Bladder microvascular endothelial cell (primary cell): Measurements from ENCODE around the gene CCDC87. TPM values are rescaled to one million over a fixed set of nuclear protein-coding genes. Genes with fewer than 3 reads are reported as not detected.

ENCODE experiments used
- total RNA-seq: library from RNA; depleted of rRNA; stranded (reverse); fragments of >200 nt; gene quantifications from 2 replicates; pipeline ENCODE4 v1.2.3, GENCODE V29; 2014

CCDC87 gene, protein sequence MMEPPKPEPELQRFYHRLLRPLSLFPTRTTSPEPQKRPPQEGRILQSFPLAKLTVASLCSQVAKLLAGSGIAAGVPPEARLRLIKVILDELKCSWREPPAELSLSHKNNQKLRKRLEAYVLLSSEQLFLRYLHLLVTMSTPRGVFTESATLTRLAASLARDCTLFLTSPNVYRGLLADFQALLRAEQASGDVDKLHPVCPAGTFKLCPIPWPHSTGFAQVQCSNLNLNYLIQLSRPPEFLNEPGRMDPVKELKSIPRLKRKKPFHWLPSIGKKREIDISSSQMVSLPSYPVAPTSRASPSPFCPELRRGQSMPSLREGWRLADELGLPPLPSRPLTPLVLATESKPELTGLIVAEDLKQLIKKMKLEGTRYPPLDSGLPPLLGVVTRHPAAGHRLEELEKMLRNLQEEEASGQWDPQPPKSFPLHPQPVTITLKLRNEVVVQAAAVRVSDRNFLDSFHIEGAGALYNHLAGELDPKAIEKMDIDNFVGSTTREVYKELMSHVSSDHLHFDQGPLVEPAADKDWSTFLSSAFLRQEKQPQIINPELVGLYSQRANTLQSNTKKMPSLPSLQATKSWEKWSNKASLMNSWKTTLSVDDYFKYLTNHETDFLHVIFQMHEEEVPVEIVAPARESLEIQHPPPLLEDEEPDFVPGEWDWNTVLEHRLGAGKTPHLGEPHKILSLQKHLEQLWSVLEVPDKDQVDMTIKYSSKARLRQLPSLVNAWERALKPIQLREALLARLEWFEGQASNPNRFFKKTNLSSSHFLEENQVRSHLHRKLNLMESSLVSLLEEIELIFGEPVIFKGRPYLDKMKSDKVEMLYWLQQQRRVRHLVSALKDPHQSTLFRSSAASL
- total RNA-seq: under 0.01 and 0.13 TPM in 2 replicates

DNA sequence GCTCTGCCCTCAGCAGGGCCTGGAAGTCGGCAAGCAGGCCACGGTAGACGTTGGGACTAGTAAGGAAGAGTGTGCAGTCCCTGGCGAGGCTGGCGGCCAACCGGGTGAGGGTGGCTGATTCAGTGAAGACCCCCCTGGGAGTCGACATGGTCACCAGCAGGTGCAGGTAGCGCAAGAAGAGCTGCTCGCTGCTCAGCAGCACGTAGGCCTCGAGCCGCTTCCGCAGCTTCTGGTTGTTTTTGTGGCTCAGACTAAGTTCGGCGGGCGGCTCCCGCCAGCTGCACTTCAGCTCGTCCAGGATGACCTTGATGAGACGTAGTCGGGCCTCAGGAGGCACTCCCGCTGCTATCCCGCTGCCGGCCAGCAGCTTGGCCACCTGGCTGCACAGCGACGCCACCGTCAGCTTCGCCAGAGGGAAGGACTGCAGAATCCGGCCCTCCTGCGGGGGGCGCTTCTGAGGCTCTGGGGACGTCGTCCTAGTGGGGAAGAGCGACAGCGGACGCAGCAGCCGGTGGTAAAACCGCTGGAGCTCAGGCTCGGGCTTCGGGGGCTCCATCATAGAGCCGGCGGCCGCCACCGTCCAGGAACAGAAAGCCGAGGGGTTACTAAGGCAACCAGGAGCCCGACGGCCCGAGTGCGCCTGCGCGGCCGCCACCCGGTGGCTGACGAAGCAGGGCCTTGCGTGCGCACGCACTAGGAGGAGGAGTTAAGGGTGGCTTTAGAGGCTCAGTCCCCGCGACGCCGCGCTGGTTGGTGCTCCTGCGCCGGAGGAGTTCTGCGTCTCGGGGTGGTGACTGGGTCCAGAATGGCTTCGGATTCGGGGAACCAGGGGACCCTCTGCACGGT is at the start of gene CCDC87, which contains the start of gene CCS:
CCDC87 (minus strand) TSS at position 607 of the 846 bp plus-strand sequence; CDS start at position 559, 48 bp downstream.
CCS (plus strand) TSS at position 729 of the 846 bp plus-strand sequence; CDS start at position 806, 77 bp downstream.

DNA sequence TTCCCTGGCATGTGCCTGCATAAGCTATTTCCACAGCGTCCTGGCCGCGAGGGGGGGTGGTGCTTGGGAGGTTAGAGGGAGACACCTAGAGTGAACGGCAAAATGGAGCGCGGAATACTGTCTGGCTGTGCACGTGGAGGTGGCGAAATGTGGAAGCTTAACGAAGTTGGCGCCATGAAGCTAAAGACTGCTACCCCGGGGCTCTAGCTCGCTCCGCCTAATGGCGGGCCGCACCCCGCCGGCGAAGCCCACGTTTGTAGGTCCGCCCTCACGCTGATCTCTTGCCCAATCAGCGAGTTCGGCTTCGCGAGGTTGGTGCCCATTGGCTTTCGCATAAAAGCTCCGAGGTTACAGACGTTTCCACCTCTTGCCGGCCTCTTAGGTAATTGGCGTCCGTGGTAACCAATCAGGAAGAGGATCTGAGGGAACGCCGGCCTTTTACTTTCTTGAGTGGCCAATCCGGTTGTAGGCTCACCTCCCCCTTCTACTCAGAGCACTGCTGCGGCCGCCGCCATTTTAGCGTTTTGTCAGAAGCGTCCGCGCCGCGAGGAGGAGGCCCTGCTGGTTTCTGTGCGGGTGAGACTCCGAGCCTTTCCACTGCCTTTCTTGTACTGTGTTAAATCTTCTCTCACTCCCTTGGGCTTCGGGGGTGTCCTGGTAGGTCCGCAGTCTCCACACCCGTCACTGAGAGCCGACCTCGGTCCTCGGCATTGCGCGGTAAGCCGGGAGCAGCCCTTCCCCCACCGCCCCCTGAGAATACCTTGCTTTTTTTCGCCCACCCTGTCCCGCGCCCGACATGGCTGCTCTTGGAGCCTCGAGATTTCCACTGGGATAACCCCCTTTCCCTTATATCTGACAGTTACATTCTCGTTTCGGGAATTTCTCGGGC is 45.6 kb upstream of the CCDC87 start, which contains the start of gene RBM4:
RBM4 (plus strand) TSS at position 527 of the 889 bp plus-strand sequence. CDS start 1,009 bp downstream, outside the sequence.

DNA sequence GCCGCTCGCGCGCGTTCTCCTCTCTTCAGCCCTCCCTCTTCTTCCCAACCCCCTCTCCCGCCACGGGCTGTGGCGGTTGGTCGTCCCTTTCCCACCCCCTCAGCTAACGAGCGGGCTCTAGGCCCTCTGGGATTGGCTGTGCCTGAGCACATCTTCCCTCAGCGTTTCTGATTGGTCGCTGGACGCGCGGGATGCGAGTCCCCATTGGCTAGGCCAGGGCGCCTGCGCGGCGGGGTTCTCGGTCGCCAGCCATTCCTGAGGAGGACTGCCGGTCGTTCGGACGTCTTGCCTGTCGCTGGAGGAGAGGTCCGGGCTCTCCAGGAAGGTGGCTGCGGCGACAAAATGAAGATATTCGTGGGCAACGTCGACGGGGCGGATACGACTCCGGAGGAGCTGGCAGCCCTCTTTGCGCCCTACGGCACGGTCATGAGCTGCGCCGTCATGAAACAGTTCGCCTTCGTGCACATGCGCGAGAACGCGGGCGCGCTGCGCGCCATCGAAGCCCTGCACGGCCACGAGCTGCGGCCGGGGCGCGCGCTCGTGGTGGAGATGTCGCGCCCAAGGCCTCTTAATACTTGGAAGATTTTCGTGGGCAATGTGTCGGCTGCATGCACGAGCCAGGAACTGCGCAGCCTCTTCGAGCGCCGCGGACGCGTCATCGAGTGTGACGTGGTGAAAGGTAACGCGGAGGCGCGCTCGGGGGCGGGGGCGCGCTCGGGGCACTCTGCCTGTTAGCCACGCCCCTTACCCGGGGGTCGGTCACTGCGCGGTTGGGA is 23.7 kb upstream of the CCDC87 start, which contains the start of gene RBM14:
RBM14 (plus strand) TSS at position 252 of the 776 bp plus-strand sequence; CDS start at position 343, 91 bp downstream.

DNA sequence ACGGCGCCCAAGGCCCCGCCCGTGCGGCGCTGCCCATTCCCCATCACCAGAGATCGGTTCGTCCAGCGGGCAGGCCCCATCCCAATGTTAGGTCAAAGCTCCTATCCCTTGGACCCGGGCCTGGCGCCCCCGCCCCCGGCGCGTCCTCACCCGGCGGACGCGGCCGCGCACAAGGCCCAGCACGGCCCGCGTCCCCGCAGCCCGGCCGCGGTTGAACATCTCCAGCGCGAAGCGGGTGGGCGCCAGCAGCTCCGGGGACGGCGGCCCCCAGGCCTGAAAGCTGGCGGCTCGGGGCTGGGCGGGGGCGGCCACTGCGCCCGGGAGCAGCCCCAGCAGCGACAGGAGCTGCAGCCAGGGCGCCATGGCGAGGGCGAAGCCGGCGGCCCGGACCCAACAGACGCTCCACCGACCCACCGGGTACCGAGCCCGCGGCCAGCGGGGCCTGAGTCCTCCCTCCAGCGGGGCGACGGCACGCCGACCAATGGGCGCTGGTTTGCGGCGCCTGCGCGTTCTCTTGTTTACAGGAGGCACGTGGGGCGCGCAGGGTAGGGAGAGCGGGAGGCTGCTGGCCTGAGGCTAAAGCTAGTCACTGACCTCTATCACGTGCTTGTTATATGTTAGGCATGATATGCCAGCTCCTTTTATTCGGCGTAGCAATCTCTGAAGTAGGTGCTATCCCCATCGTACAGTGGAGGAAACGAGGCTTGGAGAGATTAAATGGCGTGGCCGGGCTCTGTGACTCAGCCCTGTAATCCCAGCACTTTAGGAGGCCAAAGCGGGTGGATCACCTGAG is 24.5 kb downstream of the CCDC87 start, which contains the start of gene CTSF:
CTSF (minus strand) TSS at position 483 of the 793 bp plus-strand sequence; CDS start at position 363, 120 bp downstream.

DNA sequence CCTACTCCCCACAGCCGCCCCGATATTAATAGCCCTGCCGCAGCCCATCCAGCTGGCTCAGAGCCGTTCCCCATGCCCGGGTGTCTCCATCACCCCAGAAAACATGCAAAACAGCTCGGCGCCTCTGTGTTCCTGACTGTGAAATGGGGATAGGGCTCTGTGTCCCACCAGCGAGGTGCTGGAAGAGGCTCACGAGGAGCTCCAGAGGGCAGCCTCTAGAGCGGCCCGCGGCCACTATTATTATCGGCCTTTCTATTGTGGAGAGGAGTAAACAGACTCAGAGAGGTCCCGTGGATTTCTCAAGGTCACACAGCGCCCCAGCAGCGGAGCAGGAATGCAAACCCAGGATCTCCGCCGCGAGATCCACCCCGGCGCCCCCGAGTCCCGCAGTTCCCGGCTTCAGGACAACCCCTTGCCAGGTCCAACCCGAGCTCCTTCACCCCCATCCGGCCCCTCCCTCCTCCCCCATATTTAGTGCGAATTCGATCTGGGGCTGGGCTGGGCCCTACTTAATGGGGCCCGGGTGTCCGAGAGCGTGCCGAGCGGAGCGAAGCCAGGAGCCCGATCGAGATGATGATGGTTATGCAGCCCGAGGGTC is 46.4 kb downstream of the CCDC87 start, which contains the start of gene ACTN3:
ACTN3 (plus strand) TSS at position 536 of the 598 bp plus-strand sequence; CDS start at position 571, 35 bp downstream.

DNA sequence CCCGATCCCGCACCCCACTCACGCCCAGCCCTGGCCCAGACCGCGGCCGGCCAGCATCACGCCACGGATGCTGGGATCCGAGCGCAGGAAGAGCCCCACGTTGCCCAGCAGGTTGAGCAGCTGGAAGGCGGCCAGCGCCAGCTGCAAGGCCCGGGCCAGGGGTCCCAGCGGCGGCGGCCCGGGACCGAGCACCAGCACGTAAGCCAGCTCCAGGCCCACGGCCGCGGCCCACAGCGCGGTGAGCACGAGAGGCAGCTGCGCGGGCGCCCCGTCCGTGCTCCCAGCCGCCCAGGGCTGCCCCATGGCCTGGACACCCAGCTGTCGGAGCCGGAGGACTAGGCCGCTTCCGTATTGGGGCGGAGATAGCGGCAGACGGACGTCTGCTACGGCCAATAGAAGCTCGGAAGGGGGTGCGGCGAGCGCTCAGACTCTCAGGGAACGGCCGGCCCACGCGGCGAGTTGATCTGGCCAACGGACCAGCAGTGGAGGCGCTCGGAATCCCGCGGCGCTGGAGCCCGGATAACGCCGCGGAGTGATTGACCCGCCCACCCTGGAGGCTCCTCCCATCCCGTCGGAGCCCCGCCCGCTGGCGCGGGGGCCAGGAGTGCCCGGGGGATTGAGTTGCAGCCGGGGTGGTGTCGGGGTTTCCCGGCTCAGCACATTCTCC is 47.0 kb downstream of the CCDC87 start, which contains the start of gene ZDHHC24:
ZDHHC24 (minus strand) TSS at position 348 of the 667 bp plus-strand sequence; CDS start at position 303, 45 bp downstream.

Other genes with a start within 250 kb of the CCDC87 start
- 57.6 and 64.3 TPM in 2 replicates for gene BRMS1, start 248.0 kb downstream of the CCDC87 start, total RNA-seq
- gene B4GAT1, start 245.4 kb downstream of the CCDC87 start, total RNA-seq: 13.4 and 23.8 TPM in 2 replicates
- 0.16 and 1.3 TPM in 2 replicates for gene SLC29A2, start 221.3 kb downstream of the CCDC87 start, total RNA-seq
- not detected in 2 replicates for gene NPAS4, start 172.0 kb downstream of the CCDC87 start, total RNA-seq
- gene MRPL11, start 154.2 kb downstream of the CCDC87 start, total RNA-seq: 34.9 and 46.1 TPM in 2 replicates
- 2.4 and 5.7 TPM in 2 replicates for gene PELI3, start 126.2 kb downstream of the CCDC87 start, total RNA-seq
- gene DPP3, start 112.6 kb downstream of the CCDC87 start, total RNA-seq: 52.9 and 65.8 TPM in 2 replicates
- gene BBS1, start 82.4 kb downstream of the CCDC87 start, total RNA-seq: 12.5 and 26.4 TPM in 2 replicates
- gene ZDHHC24, start 47.0 kb downstream of the CCDC87 start, total RNA-seq: 8.9 and 17.6 TPM in 2 replicates
- under 0.01 and 0.06 TPM in 2 replicates for gene ACTN3, start 46.2 kb downstream of the CCDC87 start, total RNA-seq
- gene CTSF, start 24.5 kb downstream of the CCDC87 start, total RNA-seq: 16.7 and 31.8 TPM in 2 replicates
- 28.1 and 29.3 TPM in 2 replicates for gene CCS, start 122 bp upstream of the CCDC87 start, total RNA-seq
- gene RBM14, start 23.6 kb upstream of the CCDC87 start, total RNA-seq: 19.6 and 34.4 TPM in 2 replicates
- 102 and 182 TPM in 2 replicates for gene RBM4, start 45.6 kb upstream of the CCDC87 start, total RNA-seq
- 13.1 and 32.1 TPM in 2 replicates for gene RBM4B, start 84.8 kb upstream of the CCDC87 start, total RNA-seq
- 14.4 and 48.3 TPM in 2 replicates for gene SPTBN2, start 136.2 kb upstream of the CCDC87 start, total RNA-seq